ENCODE data around the gene CBFA2T2. TPM values are rescaled to one million over a fixed set of nuclear protein-coding genes. Genes with fewer than 3 reads are reported as not detected.
"Not testable (repeated sequence)": the region's sequence is repeated elsewhere in the genome, so short reads cannot be mapped to it uniquely, and the experiment has no call there.

Gene CBFA2T2
- total RNA-seq, 8 experiments from 2014 or later: 4.1 to 24.5 (median 12.5) TPM

- no peak overlapping the region for H3K4me3 ChIP-seq
- H3K27ac ChIP-seq: peak overlapping the region in 1 of 2 donors; percentile 13
- H3K4me1 ChIP-seq (replicated peaks in 1 of 2): peaks cover 18 to 25% of the 10 kb centered on the region in 2 donors
- 0 to 100% (median 66%) methylated on average over 2 to 7 of the region's 14 CpGs; no CpG with 5 or more reads in 5 of the 10 experiments for WGBS, 10 experiments
- in situ Hi-C loops (cut with MboI; ENCODE audit: low pct_unique_long_range_greater_than_20kb in 2 of 9, low sequenced_read_pairs in 9 of 9, unreplicated experiment in 9 of 9): no loop called here
- peak in 5 of 8 experiments; percentile 74 to 84 (median 82) for ATAC-seq (replicated peaks in 6 of 8)
These were observed 14.3 kb upstream of the CBFA2T2 start for GRCh38 chr20:33475381-33476152.

- Histone ChIP-seq H3K4me3 (no peak overlapping the region), H3K27ac (no peak overlapping the region), H3K4me1 (replicated peaks in 1 of 2) (peaks cover 16 to 20% of the 10 kb centered on the region in 2 donors)
- WGBS, 10 experiments: 40 to 100% (median 95%) methylated on average over 1 to 5 of the region's 7 CpGs; no CpG with 5 or more reads in 4 of the 10 experiments
- in situ Hi-C loops (cut with MboI; ENCODE audit: low pct_unique_long_range_greater_than_20kb in 2 of 9, low sequenced_read_pairs in 9 of 9, unreplicated experiment in 9 of 9): no loop called here
- ATAC-seq (replicated peaks in 6 of 8): no peak
These were observed 12.3 kb upstream of the CBFA2T2 start for GRCh38 chr20:33477386-33478234.

- H3K4me1 ChIP-seq (replicated peaks in 1 of 2): peaks cover 10 to 12% of the 10 kb centered on the region in 2 donors
- peak in 3 of 8 experiments; percentile 71 to 87 (median 73) for ATAC-seq (replicated peaks in 6 of 8)
- 40 to 100% (median 84%) methylated on average over 2 to 5 of the region's 5 CpGs; no CpG with 5 or more reads in 4 of the 10 experiments for WGBS, 10 experiments
- H3K4me3 ChIP-seq: no peak overlapping the region
- no peak overlapping the region for H3K27ac ChIP-seq
- in situ Hi-C loops (cut with MboI; ENCODE audit: low pct_unique_long_range_greater_than_20kb in 2 of 9, low sequenced_read_pairs in 9 of 9, unreplicated experiment in 9 of 9): no loop called here
These were observed 9.8 kb upstream of the CBFA2T2 start for GRCh38 chr20:33480048-33480447.

- H3K27ac ChIP-seq: no peak overlapping the region
- no peak for ATAC-seq (replicated peaks in 6 of 8)
- in situ Hi-C loops (cut with MboI; ENCODE audit: low pct_unique_long_range_greater_than_20kb in 2 of 9, low sequenced_read_pairs in 9 of 9, unreplicated experiment in 9 of 9): no loop called here
- WGBS, 10 experiments: 60 to 100% (median 85%) methylated on average over 1 to 7 of the region's 8 CpGs
- no peaks in the 10 kb centered on the region for H3K4me1 ChIP-seq (replicated peaks in 1 of 2)
- no peak overlapping the region for H3K4me3 ChIP-seq
These were observed 8.4 kb upstream of the CBFA2T2 start for GRCh38 chr20:33481431-33481941.

- in situ Hi-C loops (cut with MboI; ENCODE audit: low pct_unique_long_range_greater_than_20kb in 2 of 9, low sequenced_read_pairs in 9 of 9, unreplicated experiment in 9 of 9): no loop called here
- Histone ChIP-seq H3K4me1 (replicated peaks in 1 of 2) (no peaks in the 10 kb centered on the region), H3K4me3 (no peak overlapping the region), H3K27ac (no peak overlapping the region)
- peak in 2 of 8 experiments; percentile 36 to 73 for ATAC-seq (replicated peaks in 6 of 8)
- 70 to 98% (median 88%) methylated on average over 2 to 6 of the region's 6 CpGs; no CpG with 5 or more reads in 4 of the 10 experiments for WGBS, 10 experiments
These were observed 7.3 kb upstream of the CBFA2T2 start for GRCh38 chr20:33482581-33482980.

GRCh38 chr20:33483186-33483585 lies 6.7 kb upstream of the CBFA2T2 start:
- 82 to 100% (median 92%) methylated on average over 1 to 5 of the region's 5 CpGs; no CpG with 5 or more reads in 5 of the 10 experiments for WGBS, 10 experiments
- ATAC-seq (replicated peaks in 6 of 8); in situ Hi-C loops (cut with MboI; ENCODE audit: low pct_unique_long_range_greater_than_20kb in 2 of 9, low sequenced_read_pairs in 9 of 9, unreplicated experiment in 9 of 9); H3K4me3 ChIP-seq; H3K27ac ChIP-seq; H3K4me1 ChIP-seq (replicated peaks in 1 of 2): not testable (repeated sequence)

GRCh38 chr20:33488201-33488600 lies 1.7 kb upstream of the CBFA2T2 start:
- 82 to 100% (median 96%) methylated on average over 2 to 9 of the region's 10 CpGs; no CpG with 5 or more reads in 1 of the 10 experiments for WGBS, 10 experiments
- Histone ChIP-seq H3K4me1 (replicated peaks in 1 of 2) (peaks cover 7 to 8% of the 10 kb centered on the region in 2 donors), H3K27ac (no peak overlapping the region), H3K4me3 (no peak overlapping the region)
- in situ Hi-C loops (cut with MboI; ENCODE audit: low pct_unique_long_range_greater_than_20kb in 2 of 9, low sequenced_read_pairs in 9 of 9, unreplicated experiment in 9 of 9): no loop called here
- ATAC-seq (replicated peaks in 6 of 8): no peak

- in situ Hi-C loops (cut with MboI; ENCODE audit: low pct_unique_long_range_greater_than_20kb in 2 of 9, low sequenced_read_pairs in 9 of 9, unreplicated experiment in 9 of 9); H3K4me1 ChIP-seq (replicated peaks in 1 of 2); ATAC-seq (replicated peaks in 6 of 8): not testable (repeated sequence)
- peak overlapping the region; percentile 52 to 74 for H3K27ac ChIP-seq
- WGBS, 10 experiments: 77 to 100% (median 90%) methylated on average over 1 to 19 of the region's 32 CpGs
- H3K4me3 ChIP-seq: peak overlapping the region; percentile 65 to 92 (median 71)
These were observed 1.0 kb upstream of the CBFA2T2 start for GRCh38 chr20:33488661-33489494.

- Histone ChIP-seq H3K4me1 (replicated peaks in 1 of 2) (peaks cover 7 to 8% of the 10 kb centered on the region in 2 donors), H3K4me3 (peak overlapping the region; percentile 65 to 92 (median 71)), H3K27ac (peak overlapping the region; percentile 52 to 74)
- 0 to 47% (median 37%) methylated on average over 2 to 10 of the region's 36 CpGs; no CpG with 5 or more reads in 3 of the 10 experiments for WGBS, 10 experiments
- in situ Hi-C loops (cut with MboI; ENCODE audit: low pct_unique_long_range_greater_than_20kb in 2 of 9, low sequenced_read_pairs in 9 of 9, unreplicated experiment in 9 of 9): no loop called here
- peak; percentile 91 to 97 (median 96) for ATAC-seq (replicated peaks in 6 of 8)
These were observed 337 bp upstream of the CBFA2T2 start for GRCh38 chr20:33489495-33490022.

GRCh38 chr20:33490934-33491656 lies 1.2 kb downstream of the CBFA2T2 start:
- peak overlapping the region; percentile 65 to 92 (median 71) for H3K4me3 ChIP-seq
- 29 to 77% (median 58%) methylated on average over 3 to 8 of the region's 8 CpGs for WGBS, 10 experiments
- peak overlapping the region in 1 of 2 donors; percentile 87 for H3K27ac ChIP-seq
- H3K4me1 ChIP-seq (replicated peaks in 1 of 2): peaks cover 7 to 8% of the 10 kb centered on the region in 2 donors
- ATAC-seq (replicated peaks in 6 of 8): no peak
- in situ Hi-C loops (cut with MboI; ENCODE audit: low pct_unique_long_range_greater_than_20kb in 2 of 9, low sequenced_read_pairs in 9 of 9, unreplicated experiment in 9 of 9): no loop called here

- Histone ChIP-seq H3K4me3 (no peak overlapping the region), H3K4me1 (replicated peaks in 1 of 2) (peaks cover 7 to 8% of the 10 kb centered on the region in 2 donors), H3K27ac (no peak overlapping the region)
- WGBS, 10 experiments: 93 to 100% (median 100%) methylated on average over 1 to 12 of the region's 15 CpGs; no CpG with 5 or more reads in 2 of the 10 experiments
- in situ Hi-C loops (cut with MboI; ENCODE audit: low pct_unique_long_range_greater_than_20kb in 2 of 9, low sequenced_read_pairs in 9 of 9, unreplicated experiment in 9 of 9): no loop called here
- ATAC-seq (replicated peaks in 6 of 8): no peak
These were observed 3.3 kb downstream of the CBFA2T2 start for GRCh38 chr20:33493076-33493766.
